Spleen (tissue), 13 donors: Measurements from ENCODE around the gene FBXO41. TPM values are rescaled to one million over a fixed set of nuclear protein-coding genes. Genes with fewer than 3 reads are reported as not detected.

ENCODE experiments used
- DNase-seq: peaks from one replicate; pipeline ENCODE4 v3.0.0-alpha.2; 2020
- H3K27ac ChIP-seq, 8 donors: fragments of 200-600 bp; sonication (generic) in 7 of 8; 1 replicate in 4 of 8; 2 replicates in 4 of 8; pipeline versions ENCODE4 v1.5.0 to v1.8.0; 2016 to 2021; ENCODE audit warnings: inconsistent platforms in 4 of 8, mild to moderate bottlenecking in 4 of 8, moderate library complexity in 1 of 8
- H3K27me3 ChIP-seq, 7 donors: fragments of 200-600 bp; sonication (generic) in 6 of 7; replicated peaks in 1 of 7; 1 replicate in 4 of 7; 2 replicates in 3 of 7; pipeline versions ENCODE4 v1.5.0 to v1.8.0; 2016 to 2021; ENCODE audit warnings: inconsistent platforms in 3 of 7, mild to moderate bottlenecking in 1 of 7
- H3K36me3 ChIP-seq, 6 donors: fragments of 200-600 bp; sonication (generic) in 5 of 6; 1 replicate in 4 of 6; 2 replicates in 2 of 6; pipeline versions ENCODE4 v1.5.0 to v1.8.0; 2016 to 2021; ENCODE audit warnings: inconsistent platforms in 2 of 6
- H3K4me1 ChIP-seq, 6 donors: fragments of 200-600 bp; sonication (generic) in 5 of 6; 1 replicate in 3 of 6; 2 replicates in 3 of 6; pipeline versions ENCODE4 v1.5.0 to v1.8.0; 2016 to 2021; ENCODE audit warnings: inconsistent platforms in 3 of 6
- H3K4me3 ChIP-seq, 8 donors: fragments of 200-600 bp; sonication (generic) in 7 of 8; 1 replicate in 4 of 8; 2 replicates in 4 of 8; pipeline versions ENCODE4 v1.5.0 to v1.8.0; 2016 to 2021; ENCODE audit warnings: inconsistent platforms in 4 of 8, mild to moderate bottlenecking in 4 of 8, moderate library complexity in 2 of 8
- H3K9me3 ChIP-seq, 8 donors: fragments of 200-600 bp; sonication (generic) in 7 of 8; 1 replicate in 4 of 8; 2 replicates in 4 of 8; pipeline versions ENCODE4 v1.5.0 to v1.8.0; 2016 to 2021; ENCODE audit warnings: inconsistent platforms in 4 of 8
- POLR2A ChIP-seq, 3 donors: fragments of 450-650 bp; IDR thresholded peaks; one replicate each; pipeline ENCODE4 v1.5.1; 2017; ENCODE audit warnings: antibody characterized with exemption in 3 of 3, mild to moderate bottlenecking in 1 of 3
- POLR2AphosphoS5 ChIP-seq, 3 donors: sonication (generic); formaldehyde crosslinking; IDR thresholded peaks; one replicate each; pipeline ENCODE4 v1.5.1; 2017; ENCODE audit warnings: antibody characterized with exemption in 3 of 3
- WGBS, 5 donors: extraction: QIAGEN DNeasy Blood & Tissue Kit in 3 of 5; methylation state at CpG; one replicate each; pipeline versions ENCODE4 v1.1.5 to v1.1.7; 2013 to 2018; 5-methylcytosine and 5-hydroxymethylcytosine counted together
- intact Hi-C: fragments of 100-400 bp; cut with DNase I; formaldehyde crosslinking; loops from one replicate; pipeline ENCODE4 v1.15.0; 2023; ENCODE audit warnings: low total_unique reads
- long read RNA-seq, 2 donors: transcript quantifications; one replicate each; lab custom pipeline, GENCODE V29; 2026
- polyA plus RNA-seq, 3 donors: library from polyadenylated mRNA; stranded (reverse); fragments of 200-250 nt; gene quantifications; one replicate each; pipeline ENCODE4 v1.2.1, GENCODE V29; 2013
- total RNA-seq, 7 donors: library from RNA; depleted of rRNA in 3 of 7; stranded (reverse); fragments of >200 nt in 3 of 7; fragmentation: NEBNext Ultra II Directional in 4 of 7; extraction: Animal tissue kit (Norgen Biotek cat#: 25700) in 4 of 7; gene quantifications; one replicate each; pipeline versions ENCODE4 v1.1.0 to v1.2.1, GENCODE V29; 2016 to 2021
- TF ChIP-seq, protein P1 (sequence below), 11 experiments: fragments of 200-600 bp in 7 of 11; fragments of 450-650 bp in 4 of 11; sonication (generic) in 4 of 11; IDR thresholded peaks in 8 of 11; conservative IDR thresholded peaks in 3 of 11; 1 replicate in 7 of 11; 2 replicates in 4 of 11; pipeline versions ENCODE4 v1.4.0 to v1.8.0; 2016 to 2021; ENCODE audit warnings: antibody characterized with exemption in 11 of 11, inconsistent platforms in 4 of 11, mild to moderate bottlenecking in 1 of 11
- donor health status: healthy with polysubstance abuse.
- donor health status: DM: no; HTN: no; CAD: no; lungs with moderate emphysema.
- donor health status: DM: no; HTN: no; CAD: no.
- donor health status: Bipolar disorder and iron deficiency.
- donor health status: healthy.
- donor health status: DM: no; HTN: no; CAD: no.
- donor health status: DM: yes; HTN: yes; CAD: no.

The FBXO41 gene, protein sequence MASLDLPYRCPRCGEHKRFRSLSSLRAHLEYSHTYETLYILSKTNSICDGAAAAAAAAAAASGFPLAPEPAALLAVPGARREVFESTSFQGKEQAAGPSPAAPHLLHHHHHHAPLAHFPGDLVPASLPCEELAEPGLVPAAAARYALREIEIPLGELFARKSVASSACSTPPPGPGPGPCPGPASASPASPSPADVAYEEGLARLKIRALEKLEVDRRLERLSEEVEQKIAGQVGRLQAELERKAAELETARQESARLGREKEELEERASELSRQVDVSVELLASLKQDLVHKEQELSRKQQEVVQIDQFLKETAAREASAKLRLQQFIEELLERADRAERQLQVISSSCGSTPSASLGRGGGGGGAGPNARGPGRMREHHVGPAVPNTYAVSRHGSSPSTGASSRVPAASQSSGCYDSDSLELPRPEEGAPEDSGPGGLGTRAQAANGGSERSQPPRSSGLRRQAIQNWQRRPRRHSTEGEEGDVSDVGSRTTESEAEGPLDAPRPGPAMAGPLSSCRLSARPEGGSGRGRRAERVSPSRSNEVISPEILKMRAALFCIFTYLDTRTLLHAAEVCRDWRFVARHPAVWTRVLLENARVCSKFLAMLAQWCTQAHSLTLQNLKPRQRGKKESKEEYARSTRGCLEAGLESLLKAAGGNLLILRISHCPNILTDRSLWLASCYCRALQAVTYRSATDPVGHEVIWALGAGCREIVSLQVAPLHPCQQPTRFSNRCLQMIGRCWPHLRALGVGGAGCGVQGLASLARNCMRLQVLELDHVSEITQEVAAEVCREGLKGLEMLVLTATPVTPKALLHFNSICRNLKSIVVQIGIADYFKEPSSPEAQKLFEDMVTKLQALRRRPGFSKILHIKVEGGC
- total RNA-seq (10 to 100 TPM; 10.0 to 15.9 (median 13.3) TPM), polyA plus RNA-seq (10 to 100 TPM in 1 of 3 donors, 1 to 10 TPM in 2; 4.8 to 11.3 (median 8.0) TPM)
- long read RNA-seq, donor 1: 0 reads
- long read RNA-seq, donor 2: 0 reads

DNA sequence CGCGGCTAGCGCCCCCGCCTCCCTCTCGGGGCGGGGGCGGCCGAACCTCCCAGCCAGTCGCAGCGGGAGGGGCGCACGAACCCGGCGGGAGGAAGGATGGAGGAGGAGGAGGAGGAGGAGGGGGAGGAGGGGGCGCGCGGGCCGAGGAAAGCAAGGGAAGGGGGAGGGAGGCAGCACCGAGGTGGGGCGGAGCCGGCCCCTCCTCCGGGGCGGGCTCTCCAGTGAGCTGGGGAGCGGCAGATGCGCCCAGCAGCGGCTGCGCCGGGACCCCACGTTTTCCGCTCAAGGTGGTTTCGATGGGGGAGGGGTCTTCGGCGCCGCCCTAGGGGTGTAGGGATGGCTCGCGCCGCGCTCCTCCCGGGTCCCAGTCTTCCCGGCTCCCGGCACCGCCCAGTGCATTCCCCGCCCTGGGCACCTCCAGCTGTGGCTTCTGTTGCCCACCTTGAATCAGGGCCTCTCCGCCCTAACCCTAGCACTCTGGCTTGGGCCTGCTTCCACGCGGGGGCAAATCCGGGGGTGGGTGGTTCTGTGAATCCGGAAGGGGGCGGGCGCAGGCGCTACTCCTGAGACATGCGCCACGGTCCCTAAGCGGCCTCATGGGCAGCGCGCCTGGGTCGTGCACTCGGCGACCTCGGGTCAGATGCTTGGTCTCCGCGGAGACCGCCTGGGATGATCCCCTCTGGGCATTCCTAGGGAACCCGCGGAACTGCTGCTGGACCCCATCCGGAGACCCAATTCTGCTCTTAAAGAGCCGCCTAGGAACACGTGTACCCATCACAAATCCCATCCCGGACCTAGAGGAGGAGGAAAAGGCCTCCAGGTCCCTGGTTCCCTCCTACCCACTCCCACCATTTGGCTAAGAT is at the start of gene FBXO41:
Gene FBXO41, minus strand, starts transcription at position 183 of the 863 bp plus-strand sequence. CDS start 14,848 bp downstream, outside the sequence.
- Histone ChIP-seq H3K27ac (peak within 1 kb of the TSS; percentile 29 to 87 (median 79)), H3K4me3 (peak within 1 kb of the TSS; percentile 60 to 86 (median 70)), H3K36me3 (no peaks in the 10 kb centered on the region), H3K4me1 (peaks cover 0 to 42% (median 27%) of the 10 kb centered on the region in 6 donors), H3K9me3 (no peaks in the 10 kb centered on the region), H3K27me3 (peaks cover 0 to 47% (median 9%) of the 10 kb centered on the region in 7 donors)
- 0 to 4% (median 1%) methylated on average over 16 to 69 of the region's 69 CpGs for WGBS, 5 donors
- intact Hi-C loops: loop anchor here (10.0 kb wide), 1 partner anchor 100 kb away; the partner anchor contains the start of gene ALMS1
- TF ChIP-seq POLR2A (IDR thresholded peaks at IDR 0.05) (no peak), POLR2AphosphoS5 (IDR thresholded peaks at IDR 0.05) (peak; percentile 75 to 83 (median 77))
- DNase-seq: peak; percentile 93

DNA sequence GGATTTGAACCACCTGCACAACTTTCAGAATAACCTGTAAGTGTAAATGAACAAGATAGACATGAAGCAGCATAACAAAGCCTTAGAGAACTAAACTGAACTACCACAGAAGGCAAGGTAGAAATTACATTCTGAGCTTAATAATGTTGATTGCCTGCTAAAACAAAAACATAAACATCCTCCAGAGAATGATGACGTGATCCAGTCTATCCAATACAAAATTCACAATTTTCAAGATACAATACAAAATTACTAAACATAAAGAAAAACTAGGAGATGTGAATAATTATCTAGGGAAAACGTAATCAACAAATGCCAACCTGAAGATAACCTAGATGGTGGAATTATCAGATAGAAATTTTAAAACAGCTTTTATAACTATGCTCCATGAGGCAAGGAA is 49.8 kb upstream of the FBXO41 start:
- peaks cover 0 to 22% (median 16%) of the 10 kb centered on the region in 8 donors for H3K9me3 ChIP-seq
- 68 to 78% (median 77%) methylated on average over 2 of the region's 2 CpGs for WGBS, 5 donors
- intact Hi-C loops: no loop called here
- no peak for TF ChIP-seq POLR2A (IDR thresholded peaks at IDR 0.05)
- no peak for TF ChIP-seq POLR2AphosphoS5 (IDR thresholded peaks at IDR 0.05)
- TF ChIP-seq, protein P1, sequence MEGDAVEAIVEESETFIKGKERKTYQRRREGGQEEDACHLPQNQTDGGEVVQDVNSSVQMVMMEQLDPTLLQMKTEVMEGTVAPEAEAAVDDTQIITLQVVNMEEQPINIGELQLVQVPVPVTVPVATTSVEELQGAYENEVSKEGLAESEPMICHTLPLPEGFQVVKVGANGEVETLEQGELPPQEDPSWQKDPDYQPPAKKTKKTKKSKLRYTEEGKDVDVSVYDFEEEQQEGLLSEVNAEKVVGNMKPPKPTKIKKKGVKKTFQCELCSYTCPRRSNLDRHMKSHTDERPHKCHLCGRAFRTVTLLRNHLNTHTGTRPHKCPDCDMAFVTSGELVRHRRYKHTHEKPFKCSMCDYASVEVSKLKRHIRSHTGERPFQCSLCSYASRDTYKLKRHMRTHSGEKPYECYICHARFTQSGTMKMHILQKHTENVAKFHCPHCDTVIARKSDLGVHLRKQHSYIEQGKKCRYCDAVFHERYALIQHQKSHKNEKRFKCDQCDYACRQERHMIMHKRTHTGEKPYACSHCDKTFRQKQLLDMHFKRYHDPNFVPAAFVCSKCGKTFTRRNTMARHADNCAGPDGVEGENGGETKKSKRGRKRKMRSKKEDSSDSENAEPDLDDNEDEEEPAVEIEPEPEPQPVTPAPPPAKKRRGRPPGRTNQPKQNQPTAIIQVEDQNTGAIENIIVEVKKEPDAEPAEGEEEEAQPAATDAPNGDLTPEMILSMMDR (IDR thresholded peaks at IDR 0.05 in 8 of 11, conservative IDR thresholded peaks at IDR 0.05 in 3 of 11): no peak
- no peaks in the 10 kb centered on the region for H3K27me3 ChIP-seq
- H3K36me3 ChIP-seq: no peaks in the 10 kb centered on the region
- H3K27ac ChIP-seq: no peak overlapping the region
- DNase-seq: no peak
- H3K4me3 ChIP-seq: no peak overlapping the region
- peaks cover 0 to 3% (median 0%) of the 10 kb centered on the region in 6 donors for H3K4me1 ChIP-seq

DNA sequence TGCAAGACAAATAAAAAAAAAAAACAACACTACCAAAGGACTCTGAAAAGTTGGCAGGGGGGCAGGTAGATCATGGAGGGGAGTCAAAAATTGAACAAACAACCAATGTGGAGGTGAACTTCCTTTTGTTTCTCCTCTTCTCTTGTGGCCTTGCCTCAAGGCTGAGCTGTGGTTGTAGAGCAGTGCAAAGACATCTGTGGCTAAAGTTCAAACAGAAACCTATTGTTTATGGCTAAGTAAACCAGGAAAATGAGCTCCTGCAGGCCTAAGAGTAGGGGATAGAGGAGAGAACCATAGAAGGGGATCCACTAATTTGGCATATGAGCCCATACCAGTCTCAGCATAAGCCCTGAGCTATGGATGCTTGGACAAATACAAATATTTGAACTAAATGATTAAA is 49.3 kb upstream of the FBXO41 start:
- Histone ChIP-seq H3K4me3 (no peak overlapping the region), H3K27ac (no peak overlapping the region), H3K4me1 (peaks cover 0 to 3% (median 0%) of the 10 kb centered on the region in 6 donors), H3K27me3 (no peaks in the 10 kb centered on the region), H3K36me3 (no peaks in the 10 kb centered on the region), H3K9me3 (peaks cover 0 to 22% (median 16%) of the 10 kb centered on the region in 8 donors)
- TF ChIP-seq, protein P1 (IDR thresholded peaks at IDR 0.05 in 8 of 11, conservative IDR thresholded peaks at IDR 0.05 in 3 of 11): no peak
- TF ChIP-seq POLR2A (IDR thresholded peaks at IDR 0.05) (no peak), POLR2AphosphoS5 (IDR thresholded peaks at IDR 0.05) (no peak)
- DNase-seq: no peak
- intact Hi-C loops: no loop called here
